ENCODE data around the gene KCNK17.
A peak's percentile ranks its signal among the peaks of the same experiment; 100 is the strongest.

Gene KCNK17

DNA sequence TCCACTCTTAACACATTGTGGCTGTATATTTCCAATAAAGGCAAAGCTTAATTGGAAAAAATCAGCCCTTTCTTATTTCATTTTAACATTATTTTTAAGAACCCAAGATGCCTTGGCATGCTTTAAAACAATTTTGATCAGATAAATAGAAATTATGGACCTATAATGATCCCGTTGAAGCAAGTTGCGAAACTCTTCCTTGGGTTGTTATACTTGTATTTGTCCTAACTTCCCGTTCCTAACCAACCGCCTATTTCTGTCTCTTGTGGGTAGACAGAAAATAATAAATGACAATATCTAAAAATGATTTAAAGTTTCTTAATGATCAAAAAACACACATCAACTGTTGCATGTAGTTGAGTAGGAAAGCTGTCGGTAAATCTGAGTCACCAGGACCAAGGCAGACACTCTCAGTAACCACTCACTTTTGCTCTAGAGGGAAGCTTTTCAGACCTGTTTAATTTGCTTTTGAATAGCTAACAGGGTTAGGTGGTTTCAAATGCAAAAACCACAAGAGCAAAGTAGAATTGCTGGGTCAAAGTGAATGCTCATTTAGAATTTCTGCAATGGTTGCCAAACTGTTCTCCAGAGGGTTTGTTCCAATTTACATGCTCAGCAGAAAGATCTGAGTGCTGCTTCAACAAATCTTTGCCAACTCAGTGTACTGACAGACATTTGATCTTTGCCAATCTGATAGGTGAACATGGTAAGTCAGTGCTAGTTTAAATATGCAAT lies 50.7 kb downstream of the KCNK17 start:
- peak in 4 of 11 experiments; percentile 17 to 78 (median 42); a peak in 5 of 22 replicates for TF ChIP-seq Cebpa-rat (IDR thresholded peaks at IDR 0.05)
- no peak overlapping the region for H3K4me3 ChIP-seq
- peak overlapping the region in 8 of 11 experiments; percentile 31 to 67 (median 60); a peak in 16 of 22 replicates for H3K4me2 ChIP-seq
- H3K27ac ChIP-seq, result peak overlapping the region in 4 of 11 experiments; percentile 2 to 48 (median 28); a peak in 6 of 22 replicates
- peaks cover 0 to 42% (median 19%) of the 10 kb centered on the region in 10 experiments; a peak in 14 of 20 replicates for H3K4me1 ChIP-seq
- H3K9me3 ChIP-seq (replicated peaks in 1 of 11), result peaks cover 0 to 8% (median 0%) of the 10 kb centered on the region in 11 experiments; a peak in 2 of 22 replicates
- H3K36me3 ChIP-seq, result no peaks in the 10 kb centered on the region
- H3K27me3 ChIP-seq, result no peaks in the 10 kb centered on the region
- no peaks in the 10 kb centered on the region for H4K20me1 ChIP-seq
- H3K9ac ChIP-seq, result peak overlapping the region in 2 of 11 experiments; percentile 35 to 37; a peak in 3 of 22 replicates

DNA sequence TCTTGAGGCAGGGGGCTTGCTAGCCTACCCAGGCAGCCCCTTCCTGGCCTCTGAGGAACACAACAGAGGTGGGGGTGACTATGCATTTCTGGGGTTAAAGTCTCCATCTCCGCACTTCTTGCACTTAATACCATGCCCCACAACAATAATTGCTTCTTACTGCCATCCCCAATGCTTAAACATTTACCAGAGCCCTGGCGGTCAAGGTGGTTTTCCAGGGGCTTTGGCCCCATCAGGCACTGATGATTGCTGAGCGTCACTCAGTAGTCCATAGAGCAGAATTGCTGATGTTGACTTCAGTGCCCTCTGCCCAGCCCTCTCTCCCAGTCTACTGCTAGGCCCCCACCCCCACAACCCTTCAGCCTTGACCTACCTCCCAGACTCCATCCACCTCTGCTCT lies 52.5 kb downstream of the KCNK17 start:
- Histone ChIP-seq H3K4me2 (no peak overlapping the region), H3K36me3 (no peaks in the 10 kb centered on the region), H4K20me1 (no peaks in the 10 kb centered on the region), H3K9me3 (replicated peaks in 1 of 11) (peaks cover 0 to 8% (median 0%) of the 10 kb centered on the region in 11 experiments; a peak in 2 of 22 replicates), H3K4me1 (peaks cover 0 to 35% (median 19%) of the 10 kb centered on the region in 10 experiments; a peak in 14 of 20 replicates), H3K9ac (no peak overlapping the region), H3K27ac (no peak overlapping the region), H3K4me3 (no peak overlapping the region), H3K27me3 (no peaks in the 10 kb centered on the region)
- no peak for TF ChIP-seq Cebpa-rat (IDR thresholded peaks at IDR 0.05)

DNA sequence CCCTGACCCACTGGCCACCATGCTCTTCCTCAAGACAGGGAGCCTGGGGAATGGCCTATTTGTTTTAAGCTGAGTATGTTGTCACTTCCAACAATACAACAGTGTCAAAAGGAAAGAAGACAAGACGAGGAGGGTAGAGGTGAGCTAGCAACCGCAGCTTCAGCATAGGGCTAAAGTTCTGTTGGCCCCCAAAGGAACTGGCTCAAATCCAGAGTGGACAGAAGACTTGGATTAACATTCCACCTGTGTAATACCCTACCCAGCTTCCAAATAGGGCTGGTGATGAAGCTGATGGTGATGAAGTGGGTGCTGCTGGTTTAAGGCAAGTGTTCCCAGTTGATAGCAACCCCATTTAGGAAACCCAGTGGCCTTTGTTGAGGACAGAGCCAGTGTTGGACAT lies 53.3 kb downstream of the KCNK17 start:
- peaks cover 0 to 35% (median 19%) of the 10 kb centered on the region in 10 experiments; a peak in 14 of 20 replicates for H3K4me1 ChIP-seq
- no peak overlapping the region for H3K27ac ChIP-seq
- H3K27me3 ChIP-seq, result no peaks in the 10 kb centered on the region
- H3K4me2 ChIP-seq, result peak overlapping the region in 2 of 11 experiments; percentile 14 to 36; a peak in 4 of 22 replicates
- H3K36me3 ChIP-seq, result no peaks in the 10 kb centered on the region
- no peak overlapping the region for H3K9ac ChIP-seq
- H4K20me1 ChIP-seq, result no peaks in the 10 kb centered on the region
- H3K9me3 ChIP-seq (replicated peaks in 1 of 11), result peaks cover 0 to 8% (median 0%) of the 10 kb centered on the region in 11 experiments; a peak in 2 of 22 replicates
- no peak overlapping the region for H3K4me3 ChIP-seq
- TF ChIP-seq Cebpa-rat (IDR thresholded peaks at IDR 0.05), result no peak

DNA sequence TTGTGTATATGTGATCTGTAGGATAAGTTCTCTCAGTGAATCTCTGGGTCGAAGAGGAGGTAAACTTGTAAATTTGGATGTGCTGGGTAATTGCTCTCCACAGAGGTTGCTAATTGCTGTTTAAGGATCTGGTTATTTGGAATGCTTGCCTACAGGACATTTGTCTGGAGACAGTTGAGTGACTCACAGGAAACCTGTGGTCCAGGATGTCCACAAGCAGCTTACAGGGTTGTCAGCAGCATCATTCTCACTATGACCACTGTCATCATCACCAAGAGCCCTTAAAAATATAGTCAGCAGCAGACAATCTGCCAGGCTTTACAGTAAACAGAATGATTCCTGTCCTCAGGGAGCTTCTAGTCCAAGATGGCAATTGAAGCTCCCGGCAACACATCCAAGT lies 53.8 kb downstream of the KCNK17 start:
- peak overlapping the region in 2 of 11 experiments; percentile 14 to 36; a peak in 4 of 22 replicates for H3K4me2 ChIP-seq
- no peak for TF ChIP-seq Cebpa-rat (IDR thresholded peaks at IDR 0.05)
- peaks cover 0 to 9% (median 0%) of the 10 kb centered on the region in 11 experiments; a peak in 4 of 22 replicates for H3K9me3 ChIP-seq (replicated peaks in 1 of 11)
- H3K27me3 ChIP-seq, result no peaks in the 10 kb centered on the region
- peaks cover 0 to 35% (median 19%) of the 10 kb centered on the region in 10 experiments; a peak in 14 of 20 replicates for H3K4me1 ChIP-seq
- no peaks in the 10 kb centered on the region for H3K36me3 ChIP-seq
- H4K20me1 ChIP-seq, result no peaks in the 10 kb centered on the region
- no peak overlapping the region for H3K27ac ChIP-seq
- no peak overlapping the region for H3K9ac ChIP-seq
- H3K4me3 ChIP-seq, result no peak overlapping the region

DNA sequence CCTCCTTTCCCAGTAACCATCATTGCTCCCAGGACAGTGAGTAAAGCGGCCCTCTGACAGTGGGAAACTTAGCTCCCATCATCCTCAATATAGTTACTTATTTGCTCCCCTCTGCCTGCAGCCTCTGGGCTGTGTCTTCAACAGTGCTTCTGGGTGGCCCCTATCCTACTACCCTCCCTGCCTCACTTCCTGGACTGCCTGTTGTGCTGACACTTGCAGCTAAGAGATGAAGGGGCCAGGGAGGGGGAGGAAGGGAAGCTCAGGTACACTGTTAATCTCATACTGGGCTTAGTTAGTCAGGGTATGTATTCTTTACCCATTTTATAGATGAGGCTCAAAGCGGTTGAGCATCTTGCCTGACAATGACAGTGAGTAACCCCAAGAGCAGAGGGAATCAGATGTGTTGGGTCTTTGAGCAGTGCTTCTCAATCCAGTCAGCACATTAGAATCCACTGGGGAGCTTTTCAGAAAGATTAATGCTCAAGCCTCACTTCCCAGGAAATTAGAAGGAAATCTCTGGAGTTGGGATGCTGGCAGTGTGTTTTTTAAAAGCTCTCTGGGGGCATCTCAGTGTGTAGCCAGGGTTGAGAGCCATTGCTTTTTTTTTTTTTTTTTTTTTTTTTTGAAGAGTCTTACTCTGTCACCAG lies 57.8 kb downstream of the KCNK17 start:
- Histone ChIP-seq H3K27me3 (no peaks in the 10 kb centered on the region), H3K9ac (no peak overlapping the region), H3K9me3 (replicated peaks in 1 of 11) (peaks cover 0 to 24% (median 6%) of the 10 kb centered on the region in 11 experiments; a peak in 9 of 22 replicates), H3K4me3 (no peak overlapping the region), H3K36me3 (no peaks in the 10 kb centered on the region), H4K20me1 (no peaks in the 10 kb centered on the region), H3K4me1 (peaks cover 0 to 11% (median 0%) of the 10 kb centered on the region in 10 experiments; a peak in 5 of 20 replicates), H3K4me2 (no peak overlapping the region), H3K27ac (no peak overlapping the region)
- no peak for TF ChIP-seq Cebpa-rat (IDR thresholded peaks at IDR 0.05)

DNA sequence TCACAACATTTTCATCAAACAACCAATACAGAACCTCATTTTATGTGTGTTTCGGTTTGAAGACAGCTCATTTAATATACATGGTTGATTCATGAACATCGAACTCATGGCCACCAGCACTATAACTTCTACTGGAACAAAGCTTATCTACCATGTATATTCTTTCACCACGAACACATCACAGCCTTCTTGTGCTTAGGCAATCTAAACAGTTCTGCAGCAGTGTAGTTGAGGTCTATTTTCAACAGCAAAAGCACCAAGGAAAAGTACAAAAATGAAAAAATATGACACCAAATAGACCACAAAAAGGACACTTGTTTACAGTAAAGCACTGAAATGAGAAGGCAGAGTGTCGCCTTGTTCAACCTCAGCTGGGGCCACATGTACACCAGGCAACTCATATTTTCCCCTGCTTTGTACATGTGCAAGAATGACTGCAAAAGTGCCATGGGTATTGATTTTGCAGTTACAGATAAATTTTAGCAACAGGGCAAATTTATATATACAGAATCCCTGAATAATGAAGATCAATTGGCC lies 59.2 kb downstream of the KCNK17 start:
- Histone ChIP-seq H3K36me3 (no peaks in the 10 kb centered on the region), H3K4me3 (no peak overlapping the region), H3K4me1 (peaks cover 0 to 6% (median 0%) of the 10 kb centered on the region in 10 experiments; a peak in 3 of 20 replicates), H3K9ac (no peak overlapping the region), H3K4me2 (no peak overlapping the region), H3K27ac (no peak overlapping the region), H3K9me3 (replicated peaks in 1 of 11) (peaks cover 0 to 16% (median 6%) of the 10 kb centered on the region in 11 experiments; a peak in 9 of 22 replicates), H3K27me3 (no peaks in the 10 kb centered on the region), H4K20me1 (no peaks in the 10 kb centered on the region)
- no peak for TF ChIP-seq Cebpa-rat (IDR thresholded peaks at IDR 0.05)

DNA sequence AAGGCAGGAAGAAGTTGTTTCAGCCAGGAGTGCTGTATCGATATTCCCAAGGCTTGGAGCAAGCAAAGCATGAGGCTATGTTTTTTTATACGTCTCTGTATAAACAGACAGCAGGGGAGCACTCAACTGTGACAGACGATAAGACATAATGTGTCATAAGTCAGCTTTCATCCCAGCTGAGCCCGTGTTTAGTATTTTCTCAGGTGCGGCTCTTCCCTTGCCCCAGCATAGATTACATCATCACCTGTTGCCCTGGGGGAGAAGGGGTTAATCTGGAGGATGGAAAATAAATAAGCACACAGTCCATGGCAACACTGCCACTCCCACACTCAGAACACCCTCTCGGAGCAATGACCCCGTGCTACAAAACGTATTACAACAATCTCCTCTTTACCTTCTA lies 62.8 kb downstream of the KCNK17 start:
- Histone ChIP-seq H3K9me3 (replicated peaks in 1 of 11) (peaks cover 0 to 16% (median 6%) of the 10 kb centered on the region in 11 experiments; a peak in 9 of 22 replicates), H3K27me3 (no peaks in the 10 kb centered on the region)
- no peak for TF ChIP-seq Cebpa-rat (IDR thresholded peaks at IDR 0.05)

DNA sequence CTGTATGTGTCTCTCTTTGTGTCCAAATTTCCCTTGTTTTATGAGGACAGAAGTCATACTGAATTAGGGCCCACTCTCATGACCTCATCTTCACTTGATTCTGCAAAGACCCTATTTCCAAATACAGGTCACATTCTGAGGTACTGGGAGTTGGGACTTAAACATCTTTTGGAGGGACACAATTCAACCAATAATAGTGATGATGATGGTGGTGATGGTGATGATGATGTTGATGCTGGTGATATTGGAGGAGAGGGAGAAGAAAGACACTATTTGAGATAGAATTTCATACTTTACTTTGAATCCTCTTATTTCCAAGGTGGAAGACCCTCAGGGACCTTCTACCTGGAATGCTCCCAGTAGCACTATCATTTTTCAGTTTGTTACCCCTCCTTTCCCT lies 63.7 kb downstream of the KCNK17 start:
- H3K36me3 ChIP-seq, result no peaks in the 10 kb centered on the region
- H4K20me1 ChIP-seq, result no peaks in the 10 kb centered on the region
- H3K4me2 ChIP-seq, result no peak overlapping the region
- H3K4me3 ChIP-seq, result no peak overlapping the region
- no peaks in the 10 kb centered on the region for H3K27me3 ChIP-seq
- peaks cover 0 to 16% (median 6%) of the 10 kb centered on the region in 11 experiments; a peak in 9 of 22 replicates for H3K9me3 ChIP-seq (replicated peaks in 1 of 11)
- H3K9ac ChIP-seq, result no peak overlapping the region
- peaks cover 0 to 6% (median 0%) of the 10 kb centered on the region in 10 experiments; a peak in 3 of 20 replicates for H3K4me1 ChIP-seq
- H3K27ac ChIP-seq, result no peak overlapping the region
- no peak for TF ChIP-seq Cebpa-rat (IDR thresholded peaks at IDR 0.05)

More for the DNA sequence above, 62.8 kb downstream of the KCNK17 start:
- Histone ChIP-seq H4K20me1 (no peaks in the 10 kb centered on the region), H3K36me3 (no peaks in the 10 kb centered on the region), H3K27ac (no peak overlapping the region), H3K4me1 (peaks cover 0 to 6% (median 0%) of the 10 kb centered on the region in 10 experiments; a peak in 3 of 20 replicates), H3K4me2 (no peak overlapping the region; a peak in 1 of 22 replicates), H3K4me3 (no peak overlapping the region), H3K9ac (no peak overlapping the region)

DNA sequence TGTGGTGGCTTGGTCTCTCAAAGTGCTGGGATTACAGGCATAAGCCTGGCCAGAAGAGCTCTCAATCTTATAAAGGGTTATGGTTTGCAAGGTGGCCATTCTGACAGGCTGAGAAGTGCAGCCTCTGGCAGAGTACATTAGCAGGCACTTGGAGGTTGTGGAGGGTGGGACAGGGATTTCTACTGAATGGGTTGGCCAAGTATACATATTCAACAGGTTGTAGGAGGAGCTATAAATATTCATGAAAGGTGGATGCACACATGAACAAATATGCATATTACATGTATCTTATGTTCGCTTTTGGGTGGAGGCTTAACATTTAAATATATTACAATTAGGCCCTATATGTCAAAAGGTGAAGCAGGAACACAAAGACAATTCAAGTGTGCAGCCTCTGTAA lies 64.9 kb downstream of the KCNK17 start:
- Histone ChIP-seq H4K20me1 (no peaks in the 10 kb centered on the region), H3K4me2 (no peak overlapping the region), H3K9ac (no peak overlapping the region), H3K4me1 (peaks cover 0 to 6% (median 0%) of the 10 kb centered on the region in 10 experiments; a peak in 3 of 20 replicates), H3K4me3 (no peak overlapping the region), H3K27me3 (no peaks in the 10 kb centered on the region), H3K9me3 (replicated peaks in 1 of 11) (peaks cover 0 to 5% (median 0%) of the 10 kb centered on the region in 11 experiments; a peak in 3 of 22 replicates), H3K36me3 (no peaks in the 10 kb centered on the region), H3K27ac (no peak overlapping the region)
- TF ChIP-seq Cebpa-rat (IDR thresholded peaks at IDR 0.05), result no peak
